PFSK-1 (cell line): ENCODE measurements around the gene GMDS.

ENCODE experiments used
- FOXP2 ChIP-seq: optimal IDR thresholded peaks from 2 replicates; pipeline ENCODE3; 2011; ENCODE audit warnings: borderline replicate concordance, control low read depth, inconsistent platforms; ENCODE audit not compliant: insufficient read depth; ENCODE audit errors: extremely low read length, extremely low read depth
- POLR2AphosphoS5 ChIP-seq: IDR thresholded peaks from 2 replicates; pipeline ENCODE4 v1.6.1; 2012; ENCODE audit warnings: low read depth, mild to moderate bottlenecking, control low read depth, low read length, moderate library complexity
- REST ChIP-seq, 2 experiments: IDR thresholded peaks; 2 replicates each; pipeline versions ENCODE4 v1.6.1 to v1.8.0; 2011 to 2012; ENCODE audit warnings: low read depth in 2 of 2, low read length in 2 of 2, control low read depth in 1 of 2, inconsistent platforms in 1 of 2, mild to moderate bottlenecking in 1 of 2, moderate library complexity in 1 of 2; ENCODE audit not compliant: insufficient read depth in 1 of 2
- SIN3A ChIP-seq: IDR thresholded peaks from 2 replicates; pipeline ENCODE4 v1.6.1; 2012; ENCODE audit warnings: mild to moderate bottlenecking, low read length, moderate library complexity, borderline replicate concordance; ENCODE audit not compliant: insufficient read depth
- TAF1 ChIP-seq: IDR thresholded peaks from 2 replicates; pipeline ENCODE4 v1.6.1; 2012; ENCODE audit warnings: low read length, control low read depth, borderline replicate concordance; ENCODE audit not compliant: insufficient read depth

Gene GMDS

GRCh38 chr6:1613346-1613687, 632.1 kb downstream of the GMDS start:
- TF ChIP-seq SIN3A = no peak
- no peak for TF ChIP-seq POLR2AphosphoS5
- no peak for TF ChIP-seq REST (IDR thresholded peaks at IDR 0.05; ENCODE audit: insufficient read depth in 1 of 2, low read depth in 2 of 2, low read length in 2 of 2)
- no peak for TF ChIP-seq FOXP2
- no peak for TF ChIP-seq TAF1

- TF ChIP-seq FOXP2 (no peak), SIN3A (no peak; the same call in 1 of the 2 replicates), REST (IDR thresholded peaks at IDR 0.05; ENCODE audit: insufficient read depth in 1 of 2, low read depth in 2 of 2, low read length in 2 of 2) (no peak), POLR2AphosphoS5 (no peak), TAF1 (no peak)
Observed at GRCh38 chr6:1612974-1613306, 632.5 kb downstream of the GMDS start.

GRCh38 chr6:1612299-1612973, 633.0 kb downstream of the GMDS start:
- no peak for TF ChIP-seq SIN3A
- TF ChIP-seq REST (IDR thresholded peaks at IDR 0.05; ENCODE audit: insufficient read depth in 1 of 2, low read depth in 2 of 2, low read length in 2 of 2) = no peak
- no peak for TF ChIP-seq POLR2AphosphoS5
- TF ChIP-seq TAF1 = no peak
- TF ChIP-seq FOXP2 = no peak

GRCh38 chr6:1611572-1612298, 633.7 kb downstream of the GMDS start:
- TF ChIP-seq REST (IDR thresholded peaks at IDR 0.05; ENCODE audit: insufficient read depth in 1 of 2, low read depth in 2 of 2, low read length in 2 of 2) (no peak), POLR2AphosphoS5 (no peak), FOXP2 (no peak), TAF1 (no peak), SIN3A (no peak)

- TF ChIP-seq FOXP2 = no peak
- TF ChIP-seq TAF1 = no peak
- TF ChIP-seq SIN3A = no peak
- TF ChIP-seq POLR2AphosphoS5 = no peak
- TF ChIP-seq REST (IDR thresholded peaks at IDR 0.05; ENCODE audit: insufficient read depth in 1 of 2, low read depth in 2 of 2, low read length in 2 of 2) = no peak
Observed at GRCh38 chr6:1611322-1611571, 634.2 kb downstream of the GMDS start.
